ENCODE results near the gene CFAP54. TPM values are rescaled to one million over a fixed set of nuclear protein-coding genes. Genes with fewer than 3 reads are reported as not detected.

Gene CFAP54
- total and polyA plus RNA-seq, 7 donors: 0.03 to 0.14 (median 0.08) TPM; not detected in 3

DNA sequence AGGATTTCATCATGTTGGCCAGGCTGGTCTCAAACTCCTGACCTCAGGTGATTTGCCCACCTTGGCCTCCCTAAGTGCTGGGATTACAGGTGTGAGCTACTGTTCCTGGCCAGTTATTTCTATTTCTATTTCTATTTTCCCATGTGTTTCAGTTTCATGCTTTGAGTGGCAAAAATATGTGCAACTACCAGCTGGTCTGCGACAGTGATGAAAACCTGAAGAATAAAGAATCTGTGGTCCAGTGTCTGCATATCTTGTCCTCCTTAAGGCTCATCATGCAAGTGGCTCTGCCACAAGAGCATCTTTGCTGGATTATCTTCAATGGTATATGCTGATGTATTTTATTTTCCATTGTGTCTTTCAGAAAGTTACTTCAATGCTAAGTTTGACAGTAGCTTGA lies 17.4 kb downstream of the CFAP54 start:
- intact Hi-C loops (cut with DNase I): no loop called here
- Histone ChIP-seq H3K36me3 (ENCODE audit: insufficient read depth in 1 of 2, low read depth in 1 of 2) (no peaks in the 10 kb centered on the region), H3K4me1 (no peaks in the 10 kb centered on the region), H3K27me3 (ENCODE audit: insufficient read depth in 3 of 3, low read length in 2 of 3) (no peaks in the 10 kb centered on the region), H3K4me3 (no peak overlapping the region), H3K9me3 (no peaks in the 10 kb centered on the region), H3K27ac (no peak overlapping the region)
- no peak for ATAC-seq
- DNase-seq: no peak
- no peak for TF ChIP-seq CTCF (IDR thresholded peaks at IDR 0.05)
- WGBS, 3 donors: 90 to 94% (median 93%) methylated on average over 1 of the region's 1 CpG

DNA sequence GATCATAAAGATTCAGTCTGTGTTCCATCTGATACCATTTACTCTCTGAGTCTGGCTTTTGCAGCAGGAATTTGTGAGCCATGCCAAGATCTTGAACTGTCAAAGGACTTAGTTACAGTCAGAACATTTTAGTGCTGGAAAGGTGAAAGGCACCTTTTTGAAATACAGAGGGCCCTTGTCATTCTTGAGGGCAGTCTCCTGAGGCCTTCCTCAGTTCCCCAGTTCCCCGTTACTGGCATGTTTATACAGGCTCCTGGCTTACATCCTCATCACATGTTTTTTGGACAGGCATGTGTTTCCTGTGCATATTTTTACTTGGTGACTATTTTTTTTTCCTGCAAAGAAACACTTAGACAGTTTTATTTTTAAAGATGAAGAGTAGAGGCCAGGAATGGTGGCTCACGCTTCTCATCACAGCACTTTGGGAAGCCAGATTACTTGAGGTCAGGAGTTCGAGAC lies 21.0 kb downstream of the CFAP54 start:
- 53 to 66% (median 63%) methylated on average over 3 of the region's 3 CpGs for WGBS, 3 donors

DNA sequence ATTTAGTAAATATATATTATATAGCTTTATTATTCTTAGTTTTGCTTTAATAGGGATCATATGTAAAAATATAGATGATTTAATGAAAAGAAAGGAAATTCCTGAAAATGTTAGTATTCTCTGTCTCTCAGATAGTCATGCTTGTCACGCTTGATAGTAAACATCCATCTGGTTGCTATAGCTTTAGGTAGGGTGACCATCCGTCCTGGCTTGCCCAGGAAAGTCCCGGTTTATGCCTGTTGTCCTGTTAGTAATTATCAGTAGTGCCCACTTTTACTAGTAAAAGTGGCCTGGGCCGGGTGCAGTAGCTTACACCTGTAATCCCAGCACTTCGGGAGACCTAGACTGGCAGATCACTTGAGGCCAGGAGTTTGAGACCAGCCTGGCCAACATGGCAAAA lies 23.8 kb downstream of the CFAP54 start:
- intact Hi-C loops (cut with DNase I): loop anchor here (5.0 to 10.0 kb wide), 3 partner anchors 108 to 448 kb away; partner anchors contain the start of gene CDK17 (in 1 of the 2)

More for the DNA sequence above, 21.0 kb downstream of the CFAP54 start:
- DNase-seq (no peak), ATAC-seq (no peak)
- Histone ChIP-seq H3K36me3 (ENCODE audit: insufficient read depth in 1 of 2, low read depth in 1 of 2) (no peaks in the 10 kb centered on the region), H3K4me3 (no peak overlapping the region), H3K27me3 (ENCODE audit: insufficient read depth in 3 of 3, low read length in 2 of 3) (no peaks in the 10 kb centered on the region), H3K9me3 (no peaks in the 10 kb centered on the region), H3K27ac (peak overlapping the region; percentile 41), H3K4me1 (no peaks in the 10 kb centered on the region)
- no peak for TF ChIP-seq CTCF (IDR thresholded peaks at IDR 0.05)
- intact Hi-C loops (cut with DNase I): loop anchor here (5.0 to 10.0 kb wide), 3 partner anchors 106 to 446 kb away; partner anchors contain the start of gene CDK17 (in 1 of the 2)

GRCh38 chr12:96513681-96514080 lies 24.3 kb downstream of the CFAP54 start:
- H3K27me3 ChIP-seq (ENCODE audit: insufficient read depth in 3 of 3, low read length in 2 of 3): no peaks in the 10 kb centered on the region
- H3K4me3 ChIP-seq: no peak overlapping the region
- intact Hi-C loops (cut with DNase I): loop anchor here (5.0 to 10.0 kb wide), 3 partner anchors 109 to 449 kb away; partner anchors contain the start of gene CDK17 (in 1 of the 2)
- no peaks in the 10 kb centered on the region for H3K9me3 ChIP-seq
- no peak overlapping the region for H3K27ac ChIP-seq
- H3K36me3 ChIP-seq (ENCODE audit: insufficient read depth in 1 of 2, low read depth in 1 of 2): no peaks in the 10 kb centered on the region
- TF ChIP-seq CTCF (IDR thresholded peaks at IDR 0.05): no peak
- H3K4me1 ChIP-seq: no peaks in the 10 kb centered on the region
- ATAC-seq: no peak
- DNase-seq: no peak
- WGBS, 3 donors: 59 to 65% (median 62%) methylated on average over 4 of the region's 4 CpGs

More for the DNA sequence above, 23.8 kb downstream of the CFAP54 start:
- 81 to 87% (median 84%) methylated on average over 5 of the region's 5 CpGs for WGBS, 3 donors
- H3K9me3 ChIP-seq: no peaks in the 10 kb centered on the region
- H3K27ac ChIP-seq: no peak overlapping the region
- no peak for TF ChIP-seq CTCF (IDR thresholded peaks at IDR 0.05)
- ATAC-seq (no peak), DNase-seq (no peak)
- H3K4me1 ChIP-seq: no peaks in the 10 kb centered on the region
- H3K36me3 ChIP-seq (ENCODE audit: insufficient read depth in 1 of 2, low read depth in 1 of 2): no peaks in the 10 kb centered on the region
- no peak overlapping the region for H3K4me3 ChIP-seq
- H3K27me3 ChIP-seq (ENCODE audit: insufficient read depth in 3 of 3, low read length in 2 of 3): no peaks in the 10 kb centered on the region

- intact Hi-C loops (cut with DNase I): loop anchor here (5.0 to 10.0 kb wide), 3 partner anchors 110 to 450 kb away; partner anchors contain the start of gene CDK17 (in 1 of the 2)
- DNase-seq: no peak
- H3K4me3 ChIP-seq: no peak overlapping the region
Observed at GRCh38 chr12:96514328-96514727, 25.0 kb downstream of the CFAP54 start.

More at GRCh38 chr12:96514328-96514727, 25.0 kb downstream of the CFAP54 start:
- Histone ChIP-seq H3K9me3 (no peaks in the 10 kb centered on the region), H3K27me3 (ENCODE audit: insufficient read depth in 3 of 3, low read length in 2 of 3) (no peaks in the 10 kb centered on the region), H3K4me1 (no peaks in the 10 kb centered on the region), H3K36me3 (ENCODE audit: insufficient read depth in 1 of 2, low read depth in 1 of 2) (no peaks in the 10 kb centered on the region), H3K27ac (no peak overlapping the region)
- no peak for TF ChIP-seq CTCF (IDR thresholded peaks at IDR 0.05)
- ATAC-seq: no peak
- 32 to 36% (median 34%) methylated on average over 3 of the region's 3 CpGs for WGBS, 3 donors
